ENCODE measurements around the gene ITGB4. TPM values are rescaled to one million over a fixed set of nuclear protein-coding genes. Genes with fewer than 3 reads are reported as not detected.

The ITGB4 gene
- total and polyA plus RNA-seq, 2 donors (not counting 3 experiments of a cell fraction or from before 2014, with no cell fraction given): 4.2 to 6.7 TPM

DNA sequence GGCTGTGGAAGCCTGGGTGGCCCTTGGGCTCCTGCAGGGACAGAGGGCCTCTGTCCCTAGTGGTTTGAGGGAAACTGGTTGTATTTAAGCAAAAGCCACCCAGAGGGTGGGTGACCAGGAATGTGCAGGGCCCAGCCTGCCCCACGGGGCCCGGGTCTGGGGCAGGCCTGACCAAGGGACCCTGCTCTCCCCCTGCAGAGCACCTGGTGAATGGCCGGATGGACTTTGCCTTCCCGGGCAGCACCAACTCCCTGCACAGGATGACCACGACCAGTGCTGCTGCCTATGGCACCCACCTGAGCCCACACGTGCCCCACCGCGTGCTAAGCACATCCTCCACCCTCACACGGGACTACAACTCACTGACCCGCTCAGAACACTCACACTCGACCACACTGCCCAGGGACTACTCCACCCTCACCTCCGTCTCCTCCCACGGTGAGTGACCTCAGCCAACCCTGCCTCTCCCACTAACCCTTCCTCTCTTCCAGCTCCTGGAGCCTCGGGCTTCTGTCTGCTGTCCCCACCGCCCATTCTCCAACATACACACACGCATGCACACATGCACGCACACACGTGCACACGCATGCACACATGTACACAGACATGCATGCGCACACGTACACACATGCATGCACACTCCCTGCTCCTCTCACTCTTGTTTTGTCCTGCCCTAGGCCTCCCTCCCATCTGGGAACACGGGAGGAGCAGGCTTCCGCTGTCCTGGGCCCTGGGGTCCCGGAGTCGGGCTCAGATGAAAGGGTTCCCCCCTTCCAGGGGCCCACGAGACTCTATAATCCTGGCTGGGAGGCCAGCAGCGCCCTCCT lies 33.3 kb downstream of the ITGB4 start:
- no peaks in the 10 kb centered on the region for H3K27me3 ChIP-seq (ENCODE audit: control insufficient read depth in 2 of 2, insufficient read depth in 2 of 2, low read length in 2 of 2)
- POLR2A ChIA-PET: no interaction called here
- dilution Hi-C loops (cut with MboI; ENCODE audit: extremely low pct_ligation_motif_present, low sequenced_read_pairs): no loop called here

More for the DNA sequence above, 33.3 kb downstream of the ITGB4 start:
- no peak for FAIRE-seq
- no peaks in the 10 kb centered on the region for H3K9me1 ChIP-seq (replicated peaks; ENCODE audit: control insufficient read depth, extremely low read depth, insufficient read depth, low read length)
- TF ChIP-seq EZH2 (IDR thresholded peaks at IDR 0.05; ENCODE audit: borderline replicate concordance, low read depth, low read length, severe bottlenecking) (no peak), POLR2AphosphoS5 (IDR thresholded peaks at IDR 0.05; ENCODE audit: insufficient read depth, low read depth, low read length) (no peak), JUN (IDR thresholded peaks at IDR 0.05; ENCODE audit: borderline replicate concordance, insufficient read depth, insufficient read length, low read depth) (no peak), POLR2A (IDR thresholded peaks at IDR 0.05; ENCODE audit: low read depth, low read length) (no peak), GATA2 (IDR thresholded peaks at IDR 0.05; ENCODE audit: insufficient read depth, insufficient read length, low read depth, low read length) (no peak), FOS (IDR thresholded peaks at IDR 0.05; ENCODE audit: borderline replicate concordance, insufficient read depth, low read length) (no peak), MYC (IDR thresholded peaks at IDR 0.05; ENCODE audit: low read depth, low read length) (no peak)
- TF ChIP-seq, protein P1, sequence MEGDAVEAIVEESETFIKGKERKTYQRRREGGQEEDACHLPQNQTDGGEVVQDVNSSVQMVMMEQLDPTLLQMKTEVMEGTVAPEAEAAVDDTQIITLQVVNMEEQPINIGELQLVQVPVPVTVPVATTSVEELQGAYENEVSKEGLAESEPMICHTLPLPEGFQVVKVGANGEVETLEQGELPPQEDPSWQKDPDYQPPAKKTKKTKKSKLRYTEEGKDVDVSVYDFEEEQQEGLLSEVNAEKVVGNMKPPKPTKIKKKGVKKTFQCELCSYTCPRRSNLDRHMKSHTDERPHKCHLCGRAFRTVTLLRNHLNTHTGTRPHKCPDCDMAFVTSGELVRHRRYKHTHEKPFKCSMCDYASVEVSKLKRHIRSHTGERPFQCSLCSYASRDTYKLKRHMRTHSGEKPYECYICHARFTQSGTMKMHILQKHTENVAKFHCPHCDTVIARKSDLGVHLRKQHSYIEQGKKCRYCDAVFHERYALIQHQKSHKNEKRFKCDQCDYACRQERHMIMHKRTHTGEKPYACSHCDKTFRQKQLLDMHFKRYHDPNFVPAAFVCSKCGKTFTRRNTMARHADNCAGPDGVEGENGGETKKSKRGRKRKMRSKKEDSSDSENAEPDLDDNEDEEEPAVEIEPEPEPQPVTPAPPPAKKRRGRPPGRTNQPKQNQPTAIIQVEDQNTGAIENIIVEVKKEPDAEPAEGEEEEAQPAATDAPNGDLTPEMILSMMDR (IDR thresholded peaks at IDR 0.05; ENCODE audit: extremely low read depth in 1 of 2, insufficient read depth in 1 of 2, low read depth in 1 of 2, low read length in 2 of 2): no peak
- TF ChIP-seq, protein P2, sequence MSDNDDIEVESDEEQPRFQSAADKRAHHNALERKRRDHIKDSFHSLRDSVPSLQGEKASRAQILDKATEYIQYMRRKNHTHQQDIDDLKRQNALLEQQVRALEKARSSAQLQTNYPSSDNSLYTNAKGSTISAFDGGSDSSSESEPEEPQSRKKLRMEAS (IDR thresholded peaks at IDR 0.05; ENCODE audit: insufficient read depth, insufficient read length): no peak
- no TSS peak for BruUV-seq (replicated peaks)
- H3K4me2 ChIP-seq (ENCODE audit: insufficient read depth, low read length): no peak overlapping the region
- no peaks in the 10 kb centered on the region for H4K20me1 ChIP-seq (replicated peaks; ENCODE audit: control insufficient read depth, extremely low read depth, insufficient read depth, low read length)
- peaks cover 0 to 2% of the 10 kb centered on the region in 2 experiments for H3K36me3 ChIP-seq (ENCODE audit: control insufficient read depth in 2 of 2, extremely low read depth in 1 of 2, insufficient read depth in 2 of 2, low read length in 2 of 2)
- DNase-seq (ENCODE audit: low read depth, low spot score): no peak
- H3K4me3 ChIP-seq (replicated peaks in 1 of 3; ENCODE audit: insufficient read depth in 1 of 3, low read depth in 1 of 3, low read length in 3 of 3): no peak overlapping the region
- H3K79me2 ChIP-seq (ENCODE audit: control insufficient read depth, insufficient read depth, low read length): no peaks in the 10 kb centered on the region
- H3K27ac ChIP-seq (ENCODE audit: insufficient read depth, low read depth, low read length): no peak overlapping the region
- no peaks in the 10 kb centered on the region for H3K4me1 ChIP-seq (ENCODE audit: control insufficient read depth, extremely low read depth, insufficient read depth, low read length)
- CTCF ChIA-PET: interaction anchor here (1.2 to 2.6 kb wide), 5 partner anchors 60 to 154 kb away, joined by 4 to 45 read pairs (median 8); partner anchors contain the start of gene SMIM5
- intact Hi-C loops (cut with micrococcal nuclease): no loop called here
- no peak overlapping the region for H3K9ac ChIP-seq (replicated peaks; ENCODE audit: extremely low read depth, insufficient read depth, low read length)
- no peaks in the 10 kb centered on the region for H3K9me3 ChIP-seq (replicated peaks; ENCODE audit: control insufficient read depth, insufficient read depth, low read length)
- no peak overlapping the region for H2AFZ ChIP-seq (ENCODE audit: low read depth, low read length)
